Parathyroid adenoma (tissue), 2 donors: Measurements from ENCODE around the gene NCKAP5.

Experiments
- H2AFZ ChIP-seq: fragments of 300-600 bp; sonication (generic); one replicate; pipeline ENCODE4 v1.7.0; 2017; ENCODE audit warnings: antibody characterized with exemption, mild to moderate bottlenecking
- H3K27ac ChIP-seq: fragments of 300-600 bp; sonication (generic); one replicate; pipeline ENCODE4 v1.7.0; 2017
- H3K27me3 ChIP-seq: fragments of 300-600 bp; sonication (generic); one replicate; pipeline ENCODE4 v1.7.0; 2017; ENCODE audit warnings: low read length; ENCODE audit not compliant: control insufficient read depth, insufficient read depth
- H3K36me3 ChIP-seq: fragments of 300-600 bp; sonication (generic); one replicate; pipeline ENCODE4 v1.7.0; 2017; ENCODE audit warnings: low read length; ENCODE audit not compliant: control insufficient read depth, insufficient read depth
- H3K4me1 ChIP-seq: fragments of 300-600 bp; sonication (generic); one replicate; pipeline ENCODE4 v1.7.0; 2017; ENCODE audit warnings: control low read depth
- H3K4me2 ChIP-seq: fragments of 300-600 bp; sonication (generic); one replicate; pipeline ENCODE4 v1.7.0; 2017; ENCODE audit warnings: low read length
- H3K4me3 ChIP-seq: fragments of 300-600 bp; sonication (generic); one replicate; pipeline ENCODE4 v1.7.0; 2017; ENCODE audit warnings: low read depth, low read length
- H3K79me2 ChIP-seq: fragments of 300-600 bp; sonication (generic); one replicate; pipeline ENCODE4 v1.7.0; 2017; ENCODE audit warnings: control low read depth
- H3K9ac ChIP-seq: fragments of 300-600 bp; sonication (generic); one replicate; pipeline ENCODE4 v1.7.0; 2017; ENCODE audit warnings: mild to moderate bottlenecking
- H3K9me3 ChIP-seq: fragments of 300-600 bp; sonication (generic); one replicate; pipeline ENCODE4 v1.7.0; 2017; ENCODE audit warnings: low read length; ENCODE audit not compliant: control insufficient read depth
- CTCF ChIP-seq: fragments of 300-600 bp; sonication (generic); IDR thresholded peaks from one replicate; pipeline ENCODE4 v1.7.0; 2017; ENCODE audit warnings: antibody characterized with exemption, mild to moderate bottlenecking
- donor health status: primary hyperparathyroidism.

Gene NCKAP5

GRCh38 chr2:133532919-133533318 is 35.3 kb downstream of the NCKAP5 start:
- Histone ChIP-seq H3K36me3 (no peaks in the 10 kb centered on the region), H3K9me3 (no peaks in the 10 kb centered on the region), H3K27me3 (no peaks in the 10 kb centered on the region), H3K4me2 (no peak overlapping the region), H3K4me1 (no peaks in the 10 kb centered on the region), H3K9ac (no peak overlapping the region), H3K79me2 (no peaks in the 10 kb centered on the region), H3K27ac (no peak overlapping the region), H3K4me3 (no peak overlapping the region), H2AFZ (no peak overlapping the region)
- no peak for TF ChIP-seq CTCF

- H3K27me3 ChIP-seq = no peaks in the 10 kb centered on the region
- H3K4me3 ChIP-seq = no peak overlapping the region
- no peaks in the 10 kb centered on the region for H3K9me3 ChIP-seq
- no peak overlapping the region for H3K27ac ChIP-seq
- no peak overlapping the region for H2AFZ ChIP-seq
- H3K36me3 ChIP-seq = no peaks in the 10 kb centered on the region
- H3K79me2 ChIP-seq = no peaks in the 10 kb centered on the region
- H3K4me1 ChIP-seq = no peaks in the 10 kb centered on the region
- H3K4me2 ChIP-seq = no peak overlapping the region
- no peak for TF ChIP-seq CTCF
- H3K9ac ChIP-seq = no peak overlapping the region
Measured at GRCh38 chr2:133531382-133531781, 36.9 kb downstream of the NCKAP5 start.

GRCh38 chr2:133530645-133531044 is 37.6 kb downstream of the NCKAP5 start:
- H3K4me1 ChIP-seq = no peaks in the 10 kb centered on the region
- H3K27ac ChIP-seq = no peak overlapping the region
- no peak overlapping the region for H2AFZ ChIP-seq
- H3K27me3 ChIP-seq = no peaks in the 10 kb centered on the region
- no peak overlapping the region for H3K9ac ChIP-seq
- no peak overlapping the region for H3K4me2 ChIP-seq
- H3K36me3 ChIP-seq = no peaks in the 10 kb centered on the region
- no peaks in the 10 kb centered on the region for H3K79me2 ChIP-seq
- H3K9me3 ChIP-seq = no peaks in the 10 kb centered on the region
- H3K4me3 ChIP-seq = no peak overlapping the region
- TF ChIP-seq CTCF = no peak

- H3K9ac ChIP-seq = no peak overlapping the region
- no peak overlapping the region for H3K4me2 ChIP-seq
- H3K9me3 ChIP-seq = no peaks in the 10 kb centered on the region
- no peaks in the 10 kb centered on the region for H3K36me3 ChIP-seq
- H3K79me2 ChIP-seq = no peaks in the 10 kb centered on the region
- no peak overlapping the region for H2AFZ ChIP-seq
- no peak overlapping the region for H3K27ac ChIP-seq
- H3K4me1 ChIP-seq = no peaks in the 10 kb centered on the region
- H3K4me3 ChIP-seq = no peak overlapping the region
- no peak for TF ChIP-seq CTCF
- H3K27me3 ChIP-seq = no peaks in the 10 kb centered on the region
Measured at GRCh38 chr2:133526530-133527300, 41.5 kb downstream of the NCKAP5 start.
